Activated CD8-positive, alpha-beta memory T cell treated with anti-CD3 and anti-CD28 coated beads, Interleukin-2, amount 50 U/mL, for 48 hours (primary cell): ENCODE results near the gene TLCD1.

ENCODE experiments used
- DNase-seq: peaks from one replicate; pipeline ENCODE4 v3.0.0-alpha.2; 2020

Gene TLCD1

DNA sequence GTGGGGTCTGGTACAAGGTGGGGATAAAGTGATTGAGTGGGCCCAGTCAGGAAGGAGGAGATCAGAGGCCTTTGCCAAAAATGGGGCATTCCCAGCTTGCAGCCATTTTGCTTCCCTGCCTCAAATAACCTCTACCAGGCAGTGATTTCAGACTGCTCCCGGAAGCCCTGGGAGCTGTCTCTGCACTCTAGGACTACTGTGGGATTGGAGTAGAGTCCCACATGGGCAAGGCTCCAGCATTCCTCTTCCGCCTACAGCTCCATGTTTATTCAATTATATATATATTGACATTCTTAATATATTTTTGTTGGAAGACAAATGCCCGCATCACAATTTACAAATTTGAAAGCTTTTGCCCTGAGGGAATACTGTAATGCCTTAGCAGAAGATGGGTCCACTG lies 50.5 kb downstream of the TLCD1 start:
- DNase-seq = no peak
